KOPT-K1 (cell line): ENCODE measurements around the gene HTRA1.

Experiments
- H3K27ac ChIP-seq: fragments of 200-600 bp; sonication (generic); 2 replicates; pipeline ENCODE4 v1.5.1; 2016; ENCODE audit warnings: antibody characterized with exemption, mild to moderate bottlenecking, low read depth, low read length; ENCODE audit not compliant: poor library complexity, severe bottlenecking
- H3K36me3 ChIP-seq: fragments of 200-600 bp; sonication (generic); 2 replicates; pipeline ENCODE4 v1.5.1; 2017; ENCODE audit warnings: antibody characterized with exemption, mild to moderate bottlenecking, low read length, moderate library complexity; ENCODE audit not compliant: insufficient read depth
- H3K9me3 ChIP-seq: fragments of 200-600 bp; sonication (generic); 2 replicates; pipeline ENCODE4 v1.5.1; 2017; ENCODE audit warnings: antibody characterized with exemption, low read length, mild to moderate bottlenecking; ENCODE audit not compliant: insufficient read depth, poor library complexity, severe bottlenecking

The HTRA1 gene

GRCh38 chr10:122475100-122475499, 13.7 kb downstream of the HTRA1 start:
- H3K27ac ChIP-seq, result no peak overlapping the region

GRCh38 chr10:122475591-122476332, 14.4 kb downstream of the HTRA1 start:
- Histone ChIP-seq H3K36me3 (no peaks in the 10 kb centered on the region), H3K27ac (no peak overlapping the region), H3K9me3 (no peaks in the 10 kb centered on the region)

More at GRCh38 chr10:122475100-122475499, 13.7 kb downstream of the HTRA1 start:
- Histone ChIP-seq H3K36me3 (no peaks in the 10 kb centered on the region), H3K9me3 (no peaks in the 10 kb centered on the region)

DNA sequence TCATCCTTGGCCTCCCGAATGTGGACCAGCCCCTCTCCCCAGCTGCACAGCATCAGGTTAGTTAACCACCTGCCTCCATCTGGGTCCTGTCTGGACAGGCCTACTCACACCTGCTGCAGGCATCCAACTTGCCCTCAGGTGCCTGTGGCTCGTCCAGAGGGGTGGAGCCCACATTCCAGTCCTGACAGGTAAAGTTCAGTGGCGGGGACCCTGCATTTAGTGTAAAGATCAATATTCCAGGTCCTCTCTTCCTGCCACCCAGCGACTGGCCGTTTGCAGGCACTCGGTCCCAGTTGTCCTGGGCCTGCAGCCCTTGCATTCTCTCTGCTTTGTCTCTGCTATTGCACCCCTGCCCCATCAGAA, 15.0 kb downstream of the HTRA1 start:
- Histone ChIP-seq H3K27ac (no peak overlapping the region), H3K36me3 (no peaks in the 10 kb centered on the region), H3K9me3 (peaks cover 2% of the 10 kb centered on the region)

- Histone ChIP-seq H3K9me3 (peaks cover 13% of the 10 kb centered on the region), H3K27ac (no peak overlapping the region), H3K36me3 (no peaks in the 10 kb centered on the region)
Measured at GRCh38 chr10:122477436-122477835, 16.1 kb downstream of the HTRA1 start.

GRCh38 chr10:122478971-122479370, 17.6 kb downstream of the HTRA1 start:
- Histone ChIP-seq H3K27ac (no peak overlapping the region), H3K36me3 (no peaks in the 10 kb centered on the region), H3K9me3 (peaks cover 13% of the 10 kb centered on the region)

- H3K27ac ChIP-seq, result no peak overlapping the region
- H3K9me3 ChIP-seq, result peaks cover 13% of the 10 kb centered on the region
- no peaks in the 10 kb centered on the region for H3K36me3 ChIP-seq
Measured at GRCh38 chr10:122480146-122480833, 18.9 kb downstream of the HTRA1 start.

GRCh38 chr10:122481296-122482056, 20.1 kb downstream of the HTRA1 start:
- Histone ChIP-seq H3K27ac (no peak overlapping the region), H3K9me3 (peaks cover 13% of the 10 kb centered on the region), H3K36me3 (no peaks in the 10 kb centered on the region)

- no peak overlapping the region for H3K27ac ChIP-seq
- peaks cover 13% of the 10 kb centered on the region for H3K9me3 ChIP-seq
- no peaks in the 10 kb centered on the region for H3K36me3 ChIP-seq
Measured at GRCh38 chr10:122484276-122485060, 23.1 kb downstream of the HTRA1 start.

DNA sequence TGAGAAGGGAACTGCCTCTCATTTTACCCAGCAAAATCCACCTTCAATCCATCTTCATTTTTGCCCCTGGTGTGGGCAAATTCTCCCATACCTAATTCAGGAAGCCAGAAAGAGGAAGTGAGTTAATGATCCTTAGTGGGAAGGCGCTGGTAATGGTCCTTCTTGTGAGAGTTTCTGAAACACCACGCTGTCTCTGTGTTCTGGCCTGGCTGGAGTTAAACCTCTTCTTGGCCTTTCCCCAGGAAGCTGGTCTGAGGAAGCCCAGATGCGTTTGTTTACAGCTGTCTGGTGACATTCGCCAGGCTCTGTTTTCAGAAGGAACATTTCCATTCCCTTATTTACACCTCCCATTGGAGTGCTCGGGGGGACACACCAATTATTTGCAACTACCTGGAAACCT, 24.3 kb downstream of the HTRA1 start:
- no peaks in the 10 kb centered on the region for H3K36me3 ChIP-seq
- no peak overlapping the region for H3K27ac ChIP-seq
- peaks cover 13% of the 10 kb centered on the region for H3K9me3 ChIP-seq

- H3K9me3 ChIP-seq, result peaks cover 9% of the 10 kb centered on the region
- H3K36me3 ChIP-seq, result no peaks in the 10 kb centered on the region
- H3K27ac ChIP-seq, result no peak overlapping the region
Measured at GRCh38 chr10:122486406-122487080, 25.2 kb downstream of the HTRA1 start.

GRCh38 chr10:122487174-122487765, 25.9 kb downstream of the HTRA1 start:
- H3K9me3 ChIP-seq, result peaks cover 1% of the 10 kb centered on the region
- no peaks in the 10 kb centered on the region for H3K36me3 ChIP-seq
- no peak overlapping the region for H3K27ac ChIP-seq

GRCh38 chr10:122490268-122490667, 28.9 kb downstream of the HTRA1 start:
- Histone ChIP-seq H3K36me3 (no peaks in the 10 kb centered on the region), H3K27ac (no peak overlapping the region), H3K9me3 (no peaks in the 10 kb centered on the region)

DNA sequence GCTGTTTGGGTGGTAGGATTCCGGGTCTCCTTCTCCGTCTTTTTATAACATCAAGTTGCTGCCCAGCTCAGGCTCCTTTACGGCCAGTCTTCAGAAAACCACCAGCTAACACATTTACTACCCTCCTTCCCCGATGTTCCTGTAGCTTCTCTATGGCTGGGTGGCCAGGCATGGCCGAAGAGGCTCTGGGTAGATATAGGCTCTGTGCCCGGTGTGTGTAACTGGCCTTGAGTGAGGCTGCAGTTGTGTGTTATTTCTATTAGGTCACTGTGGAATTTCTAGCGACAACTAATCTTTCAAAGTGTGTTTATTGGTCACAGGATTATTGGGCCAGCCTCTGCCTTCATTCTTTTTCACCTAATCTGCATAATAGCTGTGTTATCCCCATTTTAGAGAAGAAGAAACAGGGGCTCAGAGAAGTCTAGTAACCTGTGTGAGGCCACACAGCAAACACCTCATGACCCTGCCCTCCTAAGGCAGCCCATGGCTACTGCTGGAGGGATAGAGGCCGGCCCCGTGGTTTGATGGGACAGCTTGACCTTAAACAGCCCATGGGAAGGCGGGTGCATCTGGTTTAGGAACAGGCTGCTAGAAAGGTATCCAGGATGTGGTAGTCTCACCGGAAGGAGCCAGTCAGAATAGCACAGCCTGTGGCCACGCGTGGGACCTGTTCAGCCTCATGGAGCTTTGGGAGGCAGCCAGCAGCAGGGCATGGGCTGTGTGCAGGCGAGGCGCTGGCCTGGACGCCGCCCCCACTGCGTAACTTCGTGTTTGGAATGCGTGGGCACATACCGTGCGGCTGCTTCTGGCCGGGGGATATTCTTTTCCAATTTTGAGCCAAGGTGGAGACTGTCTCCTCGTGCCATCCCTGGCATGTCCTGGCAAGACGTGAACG, 29.7 kb downstream of the HTRA1 start:
- Histone ChIP-seq H3K36me3 (no peaks in the 10 kb centered on the region), H3K9me3 (no peaks in the 10 kb centered on the region), H3K27ac (no peak overlapping the region)
